HEK293 (cell line): ENCODE results near the gene LANCL2.

Source experiments
- CTCF ChIA-PET: fragments of 350-600 bp; formaldehyde crosslinking; extraction: SDS; loops from one replicate; lab custom pipeline; 2021; ENCODE audit warnings: antibody characterized with exemption; lab: Yijun Ruan, JAX
- POLR2A ChIA-PET: fragments of 300-600 bp; formaldehyde crosslinking; extraction: SDS; loops from one replicate; lab custom pipeline; 2020; ENCODE audit warnings: antibody characterized with exemption, inconsistent platforms; lab: Yijun Ruan, JAX
- H3K27ac ChIP-seq: fragments of 200-500 bp; sonication (Bioruptor generic); 2 replicates; pipeline ENCODE4 v1.5.1; 2014; ENCODE audit warnings: low read depth, low read length, control low read depth, inconsistent platforms; ENCODE audit errors: extremely low read depth
- H3K36me3 ChIP-seq, 2 experiments: fragments of 200-500 bp in 1 of 2; sonication (Bioruptor generic) in 1 of 2; 1 replicate in 1 of 2; 2 replicates in 1 of 2; pipeline ENCODE4 v1.5.1; 2014 to 2017; ENCODE audit warnings: inconsistent platforms in 2 of 2, low read length in 2 of 2; ENCODE audit not compliant: control insufficient read depth in 2 of 2, insufficient read depth in 1 of 2
- H3K4me1 ChIP-seq: fragments of 200-500 bp; sonication (Bioruptor generic); 2 replicates; pipeline ENCODE4 v1.5.1; 2014; ENCODE audit warnings: mild to moderate bottlenecking, low read length, inconsistent platforms; ENCODE audit not compliant: control insufficient read depth, insufficient read depth
- H3K4me3 ChIP-seq: 2 replicates; pipeline ENCODE4 v1.5.1; 2011; ENCODE audit warnings: low read depth, mild to moderate bottlenecking, control low read depth, low read length, moderate library complexity
- H3K9me3 ChIP-seq: fragments of 200-500 bp; sonication (Bioruptor generic); 2 replicates; pipeline ENCODE4 v1.5.1; 2014; ENCODE audit warnings: low read depth, low read length, inconsistent platforms; ENCODE audit not compliant: control insufficient read depth, insufficient read depth
- GLIS2 ChIP-seq: fragments of 450-650 bp; formaldehyde crosslinking; IDR thresholded peaks from 2 replicates; pipeline ENCODE4 v1.5.1; 2016; ENCODE audit warnings: missing biosample characterization, missing genetic modification characterization
- MYNN ChIP-seq: fragments of 450-650 bp; formaldehyde crosslinking; IDR thresholded peaks from 2 replicates; pipeline ENCODE4 v1.5.1; 2016; ENCODE audit warnings: missing biosample characterization, missing genetic modification characterization, borderline replicate concordance
- ZBTB44 ChIP-seq: fragments of 450-650 bp; IDR thresholded peaks from 2 replicates; pipeline ENCODE4 v1.5.1; 2018; ENCODE audit warnings: missing biosample characterization, mild to moderate bottlenecking, missing genetic modification characterization
- ZEB2 ChIP-seq: fragments of 450-650 bp; formaldehyde crosslinking; IDR thresholded peaks from 2 replicates; pipeline ENCODE4 v1.5.1; 2016; ENCODE audit warnings: missing biosample characterization, missing genetic modification characterization
- ZFP69B ChIP-seq: fragments of 450-650 bp; formaldehyde crosslinking; IDR thresholded peaks from 2 replicates; pipeline ENCODE4 v1.5.1; 2016; ENCODE audit warnings: missing biosample characterization, missing genetic modification characterization
- ZNF175 ChIP-seq: fragments of 450-650 bp; formaldehyde crosslinking; IDR thresholded peaks from 2 replicates; pipeline ENCODE4 v1.5.1; 2016; ENCODE audit warnings: missing biosample characterization, missing genetic modification characterization
- ZNF280D ChIP-seq: fragments of 450-650 bp; formaldehyde crosslinking; IDR thresholded peaks from 2 replicates; pipeline ENCODE4 v1.5.1; 2016; ENCODE audit warnings: missing biosample characterization, missing genetic modification characterization
- ZNF302 ChIP-seq: fragments of 450-650 bp; formaldehyde crosslinking; IDR thresholded peaks from 2 replicates; pipeline ENCODE4 v1.5.1; 2016; ENCODE audit warnings: missing biosample characterization, missing genetic modification characterization, low read depth
- ZNF394 ChIP-seq: fragments of 450-650 bp; formaldehyde crosslinking; IDR thresholded peaks from 2 replicates; pipeline ENCODE4 v1.5.1; 2016; ENCODE audit warnings: missing biosample characterization, missing genetic modification characterization, mild to moderate bottlenecking, moderate library complexity, borderline replicate concordance
- ZNF423 ChIP-seq: fragments of 450-650 bp; formaldehyde crosslinking; IDR thresholded peaks from 2 replicates; pipeline ENCODE4 v1.5.1; 2016; ENCODE audit warnings: missing biosample characterization, missing genetic modification characterization
- ZNF513 ChIP-seq: fragments of 450-650 bp; IDR thresholded peaks from 2 replicates; pipeline ENCODE4 v1.5.1; 2018; ENCODE audit warnings: missing biosample characterization, missing genetic modification characterization
- ZNF530 ChIP-seq: fragments of 450-650 bp; formaldehyde crosslinking; IDR thresholded peaks from 2 replicates; pipeline ENCODE4 v1.5.1; 2016; ENCODE audit warnings: low read depth, missing biosample characterization, missing genetic modification characterization
- ZNF548 ChIP-seq: fragments of 450-650 bp; formaldehyde crosslinking; IDR thresholded peaks from 2 replicates; pipeline ENCODE4 v1.5.1; 2016; ENCODE audit warnings: missing biosample characterization, missing genetic modification characterization
- ZNF692 ChIP-seq: fragments of 450-650 bp; formaldehyde crosslinking; IDR thresholded peaks from 2 replicates; pipeline ENCODE4 v1.5.1; 2016; ENCODE audit warnings: missing biosample characterization, missing genetic modification characterization
- ZNF707 ChIP-seq: fragments of 450-650 bp; formaldehyde crosslinking; IDR thresholded peaks from 2 replicates; pipeline ENCODE4 v1.5.1; 2016; ENCODE audit warnings: missing biosample characterization, missing genetic modification characterization
- ZSCAN16 ChIP-seq: fragments of 450-650 bp; formaldehyde crosslinking; IDR thresholded peaks from 2 replicates; pipeline ENCODE4 v1.5.1; 2016; ENCODE audit warnings: missing biosample characterization, missing genetic modification characterization

The LANCL2 gene

GRCh38 chr7:55425141-55425752 lies 60.1 kb downstream of the LANCL2 start:
- POLR2A ChIA-PET: no interaction called here

GRCh38 chr7:55426676-55427075 lies 61.5 kb downstream of the LANCL2 start:
- CTCF ChIA-PET: interaction anchor here (0.6 kb wide), 1 partner anchor 675 kb away, joined by 3 read pairs; no protein-coding TSS in a partner anchor
- no peaks in the 10 kb centered on the region for H3K4me1 ChIP-seq
- POLR2A ChIA-PET: no interaction called here

More at GRCh38 chr7:55425141-55425752, 60.1 kb downstream of the LANCL2 start:
- TF ChIP-seq ZNF280D (tag by site-specific recombination) (no peak), ZFP69B (tag by site-specific recombination) (no peak)
- TF ChIP-seq, all 188 proteins: peak for 0
- Histone ChIP-seq H3K9me3 (no peaks in the 10 kb centered on the region), H3K4me3 (no peak overlapping the region), H3K4me1 (peaks cover 4% of the 10 kb centered on the region; the same call in 1 of the 2 replicates), H3K36me3 (peaks cover 0 to 10% of the 10 kb centered on the region in 2 experiments; a peak in 1 of 3 replicates), H3K27ac (no peak overlapping the region)
- CTCF ChIA-PET: interaction anchor here (0.8 to 2.1 kb wide), 3 partner anchors 10 to 171 kb away, joined by 4 to 12 read pairs (median 5); no protein-coding TSS in a partner anchor

More at GRCh38 chr7:55426676-55427075, 61.5 kb downstream of the LANCL2 start:
- Histone ChIP-seq H3K36me3 (peaks cover 0 to 10% of the 10 kb centered on the region in 2 experiments; a peak in 1 of 3 replicates), H3K27ac (no peak overlapping the region), H3K4me3 (no peak overlapping the region), H3K9me3 (no peaks in the 10 kb centered on the region)
- TF ChIP-seq ZNF548 (tag by site-specific recombination): no peak
- TF ChIP-seq ZNF423 (tag by site-specific recombination): no peak
- no peak for TF ChIP-seq ZNF530 (tag by site-specific recombination)
- no peak for TF ChIP-seq ZSCAN16 (tag by site-specific recombination)
- no peak for TF ChIP-seq ZNF513 (tag by site-specific recombination)
- no peak for TF ChIP-seq ZNF394 (tag by site-specific recombination)
- no peak for TF ChIP-seq ZNF707
- no peak for TF ChIP-seq MYNN
- TF ChIP-seq ZNF692 (tag by site-specific recombination): no peak
- TF ChIP-seq GLIS2 (tag by site-specific recombination): no peak
- TF ChIP-seq ZNF175: no peak
- TF ChIP-seq ZNF302 (tag by site-specific recombination): no peak
- TF ChIP-seq ZBTB44: no peak
- no peak for TF ChIP-seq ZEB2 (tag by site-specific recombination)
